ENCODE results near the gene CHRM3. TPM values are rescaled to one million over a fixed set of nuclear protein-coding genes. Genes with fewer than 3 reads are reported as not detected.
"Not testable (repeated sequence)": the region's sequence is repeated elsewhere in the genome, so short reads cannot be mapped to it uniquely, and the experiment has no call there.

Gene CHRM3
- total and polyA plus RNA-seq, 7 donors, result 0.60 to 111 (median 43.9) TPM

GRCh38 chr1:239361403-239361802, 25.0 kb upstream of the CHRM3 start:
- no peak overlapping the region for H3K27ac ChIP-seq
- peaks cover 0 to 12% (median 10%) of the 10 kb centered on the region in 4 donors for H3K4me1 ChIP-seq
- H3K27me3 ChIP-seq, result no peaks in the 10 kb centered on the region
- intact Hi-C loops (cut with DNase I), result no loop called here
- 6 to 42% methylated on average over 4 of the region's 4 CpGs for WGBS, 2 donors
- H3K36me3 ChIP-seq, result no peaks in the 10 kb centered on the region
- TF ChIP-seq EP300 (IDR thresholded peaks at IDR 0.05) (no peak), POLR2A (IDR thresholded peaks at IDR 0.05) (no peak)
- H3K9me3 ChIP-seq, result no peaks in the 10 kb centered on the region
- no peak overlapping the region for H3K4me3 ChIP-seq
- DNase-seq, result no peak

- Histone ChIP-seq H3K4me3 (no peak overlapping the region), H3K27ac (no peak overlapping the region), H3K4me1 (peaks cover 0 to 12% (median 10%) of the 10 kb centered on the region in 4 donors), H3K27me3 (no peaks in the 10 kb centered on the region), H3K9me3 (no peaks in the 10 kb centered on the region), H3K36me3 (no peaks in the 10 kb centered on the region)
- no peak for DNase-seq
- 81 to 93% methylated on average over 5 of the region's 5 CpGs for WGBS, 2 donors
- intact Hi-C loops (cut with DNase I), result no loop called here
- TF ChIP-seq POLR2AphosphoS5 (IDR thresholded peaks at IDR 0.05) (no peak), CTCF (IDR thresholded peaks at IDR 0.05) (no peak), EP300 (IDR thresholded peaks at IDR 0.05) (no peak), POLR2A (IDR thresholded peaks at IDR 0.05) (no peak)
Measured at GRCh38 chr1:239363930-239364329, 22.4 kb upstream of the CHRM3 start.

- Histone ChIP-seq H3K9me3 (no peaks in the 10 kb centered on the region), H3K27ac (no peak overlapping the region), H3K36me3 (no peaks in the 10 kb centered on the region), H3K27me3 (no peaks in the 10 kb centered on the region), H3K4me3 (no peak overlapping the region), H3K4me1 (no peaks in the 10 kb centered on the region)
- TF ChIP-seq POLR2AphosphoS5 (IDR thresholded peaks at IDR 0.05) (no peak), CTCF (IDR thresholded peaks at IDR 0.05) (no peak), POLR2A (IDR thresholded peaks at IDR 0.05) (no peak), EP300 (IDR thresholded peaks at IDR 0.05) (no peak)
- DNase-seq, result no peak
- intact Hi-C loops (cut with DNase I), result no loop called here
- 86 to 87% methylated on average over 4 of the region's 4 CpGs for WGBS, 2 donors
Measured at GRCh38 chr1:239367196-239367810, 19.1 kb upstream of the CHRM3 start.

- H3K4me3 ChIP-seq, result no peak overlapping the region
- intact Hi-C loops (cut with DNase I), result no loop called here
- DNase-seq, result no peak
- no peaks in the 10 kb centered on the region for H3K27me3 ChIP-seq
- H3K36me3 ChIP-seq, result no peaks in the 10 kb centered on the region
- no peaks in the 10 kb centered on the region for H3K4me1 ChIP-seq
- no peaks in the 10 kb centered on the region for H3K9me3 ChIP-seq
- no peak for TF ChIP-seq CTCF (IDR thresholded peaks at IDR 0.05)
- TF ChIP-seq EP300 (IDR thresholded peaks at IDR 0.05), result no peak
- no peak for TF ChIP-seq POLR2AphosphoS5 (IDR thresholded peaks at IDR 0.05)
- no peak for TF ChIP-seq POLR2A (IDR thresholded peaks at IDR 0.05)
- 11 to 42% methylated on average over 7 of the region's 7 CpGs for WGBS, 2 donors
- H3K27ac ChIP-seq, result no peak overlapping the region
Measured at GRCh38 chr1:239368436-239369109, 17.8 kb upstream of the CHRM3 start.

- intact Hi-C loops (cut with DNase I), result not testable (repeated sequence)
Measured at GRCh38 chr1:239370869-239371268, 15.5 kb upstream of the CHRM3 start.

More at GRCh38 chr1:239370869-239371268, 15.5 kb upstream of the CHRM3 start:
- H3K4me3 ChIP-seq, DNase-seq, H3K36me3 ChIP-seq, H3K9me3 ChIP-seq, H3K27ac ChIP-seq, H3K27me3 ChIP-seq, H3K4me1 ChIP-seq: not testable (repeated sequence)
- 65 to 81% methylated on average over 3 of the region's 3 CpGs for WGBS, 2 donors
